ENCODE measurements around the gene CYP46A1.
"Not testable (repeated sequence)": the region's sequence is repeated elsewhere in the genome, so short reads cannot be mapped to it uniquely, and the experiment has no call there.

CYP46A1 gene

GRCh38 chr14:99760817-99761216 is 76.7 kb downstream of the CYP46A1 start:
- no peak for DNase-seq

DNA sequence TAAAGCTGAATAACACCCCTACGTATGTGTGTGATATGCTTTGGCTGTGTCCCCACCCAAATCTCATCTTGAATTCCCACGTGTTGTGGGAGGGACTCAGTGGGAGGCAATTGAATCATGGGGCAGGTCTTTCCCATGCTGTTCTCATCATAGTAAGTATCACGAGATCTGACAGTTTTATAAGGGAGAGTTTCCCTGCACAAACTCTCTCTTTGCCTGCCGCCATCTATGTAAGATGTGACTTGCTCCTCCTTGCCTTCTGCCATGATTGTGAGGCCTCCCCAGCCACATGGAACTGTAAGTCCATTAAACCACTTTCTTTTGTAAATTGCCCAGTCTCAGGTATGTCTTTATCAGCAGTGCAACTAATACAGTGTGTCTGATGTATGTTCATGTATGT is 78.8 kb downstream of the CYP46A1 start:
- DNase-seq = not testable (repeated sequence)

DNA sequence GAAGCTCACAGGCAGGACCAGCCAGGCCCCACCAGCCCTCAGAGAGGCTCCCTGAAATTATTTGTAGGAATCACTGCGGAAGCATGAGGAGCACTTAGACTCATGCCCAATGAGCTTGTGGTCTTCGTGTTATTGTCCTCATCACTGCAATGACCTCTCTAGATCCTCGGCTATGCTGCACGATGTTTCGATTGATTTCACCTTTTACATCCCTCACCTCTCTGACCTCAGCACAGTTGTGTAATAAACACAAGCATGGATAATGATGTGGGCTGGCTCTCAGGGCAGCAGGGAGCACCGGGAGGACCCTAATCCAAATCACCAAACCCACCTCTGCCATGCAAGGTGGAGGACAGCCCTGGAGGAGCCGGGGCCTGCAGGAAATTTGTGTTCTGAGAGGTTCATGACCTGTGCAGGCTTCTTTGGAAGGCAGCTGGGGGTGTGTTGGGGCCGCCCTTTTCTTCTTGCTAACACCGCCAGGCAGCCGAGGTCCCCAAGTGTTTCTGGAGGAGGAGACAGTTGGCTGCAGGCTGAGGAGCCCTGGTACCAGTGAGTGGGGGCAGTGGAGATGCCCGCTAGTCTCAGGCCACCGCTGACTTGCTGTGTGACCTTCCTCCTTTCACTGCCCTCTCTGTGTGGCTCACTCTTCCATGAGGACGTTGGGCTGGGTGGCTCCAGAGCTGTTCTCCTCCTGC is 79.6 kb downstream of the CYP46A1 start:
- no peak for DNase-seq

GRCh38 chr14:99764222-99764706 is 80.2 kb downstream of the CYP46A1 start:
- DNase-seq = no peak

DNA sequence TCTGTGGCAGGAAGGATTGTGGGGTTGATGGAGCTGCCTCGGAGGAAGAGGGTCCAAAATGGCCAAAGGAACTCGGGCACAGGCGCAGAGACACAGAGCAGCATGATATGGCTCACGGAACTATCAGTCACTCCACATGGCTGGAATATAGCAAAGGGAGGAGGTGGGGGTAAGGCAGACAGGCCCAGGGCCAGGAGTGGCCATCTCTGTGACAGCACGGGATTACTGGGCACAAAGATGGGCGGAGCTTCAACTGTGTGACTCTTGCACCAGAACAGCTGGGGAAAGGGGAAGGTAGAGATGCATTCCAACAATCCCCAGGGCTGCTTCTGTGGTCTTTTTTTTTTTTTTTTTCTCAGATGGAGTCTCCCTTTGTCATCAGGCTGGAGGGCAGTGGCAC is 84.3 kb downstream of the CYP46A1 start:
- DNase-seq = no peak

- DNase-seq = no peak
Measured at GRCh38 chr14:99769123-99769522, 85.0 kb downstream of the CYP46A1 start.

DNA sequence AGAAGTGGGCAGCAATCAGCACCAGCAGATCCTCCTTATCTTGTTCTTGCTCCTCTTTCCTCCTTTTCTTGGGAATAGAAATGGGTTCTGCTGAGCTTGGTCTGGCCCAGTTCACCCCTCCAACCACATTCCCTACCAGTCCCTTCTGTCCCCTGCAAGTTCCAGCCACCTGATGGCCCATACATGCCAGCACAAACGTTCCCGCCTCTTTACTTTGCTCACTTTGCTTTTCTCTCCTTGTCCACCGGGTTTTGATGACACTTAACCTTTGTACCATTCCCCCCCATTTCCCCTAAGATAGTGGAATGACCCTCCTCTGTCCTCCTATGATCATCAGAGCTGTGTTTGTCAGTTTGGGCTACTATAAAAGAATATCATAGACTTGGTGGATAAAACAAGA is 85.7 kb downstream of the CYP46A1 start:
- no peak for DNase-seq

- no peak for DNase-seq
Measured at GRCh38 chr14:99772371-99773283, 88.5 kb downstream of the CYP46A1 start.

- no peak for DNase-seq
Measured at GRCh38 chr14:99773521-99774497, 89.7 kb downstream of the CYP46A1 start.

DNA sequence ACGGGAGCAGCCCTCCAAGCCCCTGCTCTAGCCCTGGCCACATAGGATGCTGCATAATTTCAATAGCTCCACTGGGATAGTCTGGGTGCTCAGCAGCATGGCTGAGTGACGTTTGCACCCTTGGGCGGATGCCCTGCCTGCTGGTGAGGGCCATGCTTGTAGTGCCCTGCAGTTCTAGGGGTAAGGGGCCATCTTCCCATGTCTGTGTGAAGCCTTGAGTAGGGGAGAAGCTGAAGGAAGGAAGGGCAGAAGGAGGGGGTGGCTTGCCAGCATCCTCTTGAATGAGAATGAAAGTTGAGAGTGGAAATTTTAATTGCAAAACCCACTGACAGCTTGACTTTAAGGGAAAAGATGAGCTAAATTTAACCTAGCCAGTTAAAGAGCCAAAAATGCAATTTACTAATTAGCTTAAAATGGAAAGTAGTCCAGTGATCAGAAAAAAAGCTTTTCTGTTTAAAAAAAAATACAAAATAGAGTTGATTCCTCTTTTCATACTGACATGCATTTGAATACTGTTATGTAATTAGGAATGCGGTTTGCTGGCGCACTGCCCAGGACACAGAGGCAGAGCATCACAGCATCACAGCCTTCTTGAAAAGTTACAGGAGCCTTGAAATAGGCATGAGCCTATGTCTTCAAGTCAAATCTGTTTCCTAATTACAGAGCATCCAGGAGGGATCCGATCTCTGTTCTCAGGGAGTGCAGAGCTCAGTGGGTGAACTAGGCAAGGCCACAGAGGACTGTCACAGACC is 90.6 kb downstream of the CYP46A1 start:
- DNase-seq = no peak

DNA sequence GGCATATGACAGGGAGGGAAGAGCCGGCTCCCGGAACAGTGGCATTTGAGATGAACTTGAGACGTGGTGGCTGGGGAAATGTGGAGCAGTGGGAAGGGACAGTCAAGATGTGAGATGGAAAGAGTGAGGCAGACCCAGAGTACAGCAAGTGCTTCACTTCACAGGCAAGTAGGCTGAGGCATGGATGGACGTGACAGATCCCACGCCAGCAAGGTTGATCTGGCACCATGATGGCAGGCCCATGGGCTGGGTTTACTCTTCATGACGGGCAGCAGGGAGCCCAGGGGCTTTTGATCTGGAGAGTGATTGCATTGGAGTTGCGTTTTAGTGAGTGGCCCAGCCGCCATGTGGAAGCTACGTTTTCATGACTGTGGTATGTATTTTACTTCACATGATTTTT is 91.3 kb downstream of the CYP46A1 start:
- DNase-seq = no peak

Data from NCI-H1436 (cell line).